ENCODE measurements around the gene NPL.

Gene NPL

DNA sequence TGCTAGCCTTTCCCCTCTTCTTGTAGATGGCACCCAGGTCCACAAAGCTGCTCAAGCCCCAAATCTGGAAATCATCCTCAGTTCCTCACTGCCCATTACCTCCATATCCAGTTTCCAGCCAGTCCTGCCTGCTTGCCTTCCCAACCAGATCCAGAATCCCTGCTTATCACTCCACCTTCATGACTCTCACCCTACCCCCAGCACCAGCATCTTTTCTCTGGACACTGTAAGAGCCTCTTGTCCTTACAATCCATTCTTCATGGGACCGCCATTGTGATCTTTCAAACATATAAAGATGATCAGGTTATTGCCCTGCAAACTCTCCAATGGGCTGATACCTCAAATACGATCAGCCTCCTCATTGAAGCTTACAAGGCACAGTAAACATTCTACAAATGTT, 23.5 kb upstream of the NPL start:
- peaks cover 4% of the 10 kb centered on the region for H3K36me3 Mint-ChIP-seq
- CTCF ChIA-PET = interaction anchor here (1.0 kb wide), 1 partner anchor 162 kb away, joined by 3 read pairs; no protein-coding TSS in a partner anchor

DNA sequence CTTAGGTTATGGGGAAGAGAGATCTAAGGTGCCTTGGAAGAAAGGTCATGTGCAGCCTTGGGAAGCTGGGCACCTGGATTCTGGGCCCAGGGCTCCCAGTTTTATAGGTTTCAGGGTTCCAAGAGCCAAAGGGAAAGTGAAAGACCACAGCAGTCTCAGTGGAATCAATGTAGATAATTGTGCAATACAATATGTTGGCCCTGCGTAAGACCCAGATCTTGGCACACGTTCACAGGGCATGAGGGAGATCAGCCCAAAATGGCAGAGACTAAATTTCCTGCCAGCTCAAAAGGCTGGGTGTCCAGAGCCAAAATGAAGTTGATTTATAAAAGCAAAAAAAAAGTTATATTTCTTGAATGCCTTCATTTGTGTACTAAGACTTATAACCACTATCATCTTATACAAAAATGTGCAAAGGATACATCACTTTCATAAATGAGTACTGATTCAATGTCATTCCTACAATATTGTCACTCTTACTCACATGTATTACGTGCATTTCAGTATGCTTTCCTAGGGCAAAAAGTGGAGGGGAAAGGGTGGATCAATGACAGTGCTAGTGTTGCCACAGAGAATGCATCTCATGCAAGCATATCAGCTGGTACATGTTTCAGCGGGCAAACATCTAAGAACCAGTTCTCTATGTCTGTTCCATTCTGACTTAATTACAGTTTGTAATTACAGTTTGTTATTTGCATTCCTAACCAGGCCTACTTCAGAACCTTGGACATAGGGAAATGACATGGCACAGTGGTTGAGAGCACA, 22.5 kb upstream of the NPL start:
- no peak for DNase-seq
- no peak overlapping the region for H3K27ac Mint-ChIP-seq
- no peak overlapping the region for H3K4me3 Mint-ChIP-seq
- H3K36me3 Mint-ChIP-seq = no peaks in the 10 kb centered on the region
- no peaks in the 10 kb centered on the region for H3K9me3 Mint-ChIP-seq
- no peaks in the 10 kb centered on the region for H3K4me1 Mint-ChIP-seq
- peaks cover 30% of the 10 kb centered on the region for H3K27me3 Mint-ChIP-seq
- CTCF ChIA-PET = interaction anchor here (0.9 kb wide), 1 partner anchor 15 kb away, joined by 3 read pairs; no protein-coding TSS in a partner anchor

More for the DNA sequence above, 23.5 kb upstream of the NPL start:
- DNase-seq = no peak
- no peak overlapping the region for H3K4me3 Mint-ChIP-seq
- H3K9me3 Mint-ChIP-seq = peaks cover 7% of the 10 kb centered on the region
- H3K4me1 Mint-ChIP-seq = peaks cover 5% of the 10 kb centered on the region
- no peak overlapping the region for H3K27ac Mint-ChIP-seq
- peaks cover 26% of the 10 kb centered on the region for H3K27me3 Mint-ChIP-seq

DNA sequence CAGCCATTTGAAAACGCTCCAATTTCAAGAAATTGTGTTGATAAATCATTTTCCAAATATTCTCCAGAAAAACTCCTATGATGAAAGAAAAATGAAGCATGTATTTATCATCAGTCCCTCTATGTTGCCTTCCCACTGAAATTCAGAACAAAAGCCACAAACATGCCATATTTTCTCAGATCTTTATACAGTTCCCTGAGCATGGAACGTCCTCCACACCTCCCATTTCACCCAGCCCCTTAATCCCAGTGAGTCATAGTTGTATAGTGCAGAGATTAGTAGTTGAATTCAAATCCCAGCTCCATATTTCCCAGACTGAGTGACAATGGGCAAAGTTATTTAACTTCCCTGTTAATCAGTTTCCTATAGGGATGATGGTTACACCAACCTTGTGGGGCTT, 20.6 kb upstream of the NPL start:
- Mint-ChIP-seq H3K4me1 (no peaks in the 10 kb centered on the region), H3K4me3 (no peak overlapping the region), H3K36me3 (no peaks in the 10 kb centered on the region), H3K27me3 (peaks cover 27% of the 10 kb centered on the region), H3K27ac (no peak overlapping the region), H3K9me3 (no peaks in the 10 kb centered on the region)
- DNase-seq = no peak
- CTCF ChIA-PET = no interaction called here

DNA sequence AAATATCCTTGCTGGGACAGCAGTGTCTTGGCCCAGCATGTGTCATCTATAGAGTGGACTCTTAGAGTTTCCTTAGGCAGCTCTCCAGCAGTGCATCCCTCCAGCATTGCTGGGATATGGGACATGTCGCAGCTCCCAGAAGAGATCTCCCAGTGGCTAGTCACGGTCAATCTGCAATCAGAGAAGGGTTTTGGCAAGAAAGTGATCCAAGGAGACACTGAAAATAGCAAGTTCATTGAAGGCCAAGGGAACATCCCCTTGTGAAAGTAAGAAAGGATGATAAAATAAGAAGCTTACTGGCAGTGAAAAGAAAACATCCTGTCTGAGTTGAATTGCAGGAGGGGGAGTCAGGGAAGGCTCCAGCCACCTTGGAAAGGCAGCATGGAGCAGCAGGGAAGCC, 19.3 kb upstream of the NPL start:
- Mint-ChIP-seq H3K4me1 (no peaks in the 10 kb centered on the region), H3K4me3 (no peak overlapping the region), H3K27me3 (peaks cover 28% of the 10 kb centered on the region), H3K9me3 (no peaks in the 10 kb centered on the region), H3K27ac (no peak overlapping the region), H3K36me3 (no peaks in the 10 kb centered on the region)
- CTCF ChIA-PET = interaction anchor here (2.5 kb wide), 1 partner anchor 12 kb away, joined by 6 read pairs; no protein-coding TSS in a partner anchor
- DNase-seq = no peak

DNA sequence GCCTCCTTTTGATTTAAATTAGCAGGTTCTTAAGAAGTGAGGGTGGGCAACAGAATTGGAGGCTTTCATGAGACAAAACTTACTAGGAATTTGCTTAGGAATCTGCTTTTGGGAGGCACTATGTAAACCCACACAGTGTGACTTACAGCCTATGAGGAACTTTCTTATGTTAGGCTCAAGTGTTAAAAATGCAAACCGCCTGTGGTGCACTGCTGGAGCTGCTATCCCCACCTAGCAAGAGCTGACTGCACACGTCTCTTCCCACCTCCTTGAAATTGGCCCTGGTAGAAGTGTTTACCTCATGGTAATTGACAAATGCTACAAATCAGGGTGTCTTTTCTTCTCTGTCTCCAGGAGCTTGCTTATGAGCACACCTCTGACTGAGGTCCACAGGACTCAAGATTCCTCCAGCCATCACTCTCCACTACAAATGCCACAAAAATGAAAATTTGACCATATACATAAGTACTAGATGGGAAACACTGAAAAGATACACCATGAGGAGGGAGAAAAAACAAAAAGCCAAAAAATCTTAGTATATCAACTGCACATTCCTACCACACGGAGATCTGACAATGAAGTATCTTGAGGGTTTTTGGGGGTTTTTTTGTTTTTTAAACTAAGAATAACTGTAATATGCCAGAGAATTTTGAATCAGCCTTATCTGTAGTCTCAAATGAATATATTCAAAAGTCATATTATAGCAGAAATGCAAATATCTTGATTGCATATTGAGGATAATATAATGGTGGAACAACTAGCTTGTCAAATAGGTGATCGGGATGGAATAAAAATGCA, 18.2 kb upstream of the NPL start:
- Mint-ChIP-seq H3K4me1 (no peaks in the 10 kb centered on the region), H3K4me3 (no peak overlapping the region), H3K36me3 (no peaks in the 10 kb centered on the region), H3K9me3 (no peaks in the 10 kb centered on the region), H3K27ac (no peak overlapping the region), H3K27me3 (peaks cover 20% of the 10 kb centered on the region)
- no peak for DNase-seq
- CTCF ChIA-PET = interaction anchor here (0.8 to 2.5 kb wide), 2 partner anchors 11 to 92 kb away, joined by 4 to 6 read pairs; no protein-coding TSS in a partner anchor

DNA sequence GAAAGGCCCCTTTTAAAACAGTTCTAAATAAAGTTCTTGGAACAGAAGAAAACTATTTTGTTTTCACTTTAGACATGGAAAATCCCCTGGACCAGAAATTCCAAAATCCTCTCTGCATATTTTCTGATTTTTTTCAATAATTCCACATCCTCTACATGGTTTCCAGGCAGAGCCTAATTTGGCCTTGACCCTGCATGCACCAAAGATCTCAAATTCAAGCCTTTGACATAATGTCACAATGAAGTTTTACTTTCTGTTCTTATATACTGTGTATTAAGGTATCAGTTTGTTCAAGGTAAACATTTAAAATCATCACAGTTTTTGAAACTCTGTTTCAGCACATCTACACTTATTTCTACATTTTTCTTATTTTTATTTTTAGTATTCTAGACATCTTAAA, 12.2 kb upstream of the NPL start:
- Mint-ChIP-seq H3K4me3 (no peak overlapping the region), H3K36me3 (no peaks in the 10 kb centered on the region), H3K27me3 (peaks cover 14% of the 10 kb centered on the region), H3K9me3 (no peaks in the 10 kb centered on the region), H3K27ac (no peak overlapping the region), H3K4me1 (peaks cover 4% of the 10 kb centered on the region)
- DNase-seq = no peak
- CTCF ChIA-PET = interaction anchor here (1.7 kb wide), 1 partner anchor 182 kb away, joined by 7 read pairs; no protein-coding TSS in a partner anchor

DNA sequence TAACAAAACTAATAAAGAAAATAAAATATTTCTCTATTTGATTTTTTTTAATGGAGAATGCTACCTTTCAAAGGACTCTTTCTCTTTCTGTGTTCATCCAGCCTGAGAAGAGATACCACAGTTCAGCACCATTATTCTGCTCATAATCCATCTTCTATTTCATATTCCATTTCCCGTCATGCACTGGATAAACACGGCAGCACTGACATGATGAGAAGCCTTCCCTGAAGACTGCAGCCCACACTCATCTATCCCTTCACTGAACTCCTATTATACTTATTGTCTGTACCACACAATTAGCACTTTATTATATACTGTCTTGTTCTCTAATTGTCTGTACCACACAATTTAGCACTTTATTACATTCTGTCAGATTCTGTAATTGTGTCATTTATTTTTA, 10.7 kb upstream of the NPL start:
- H3K27ac Mint-ChIP-seq = no peak overlapping the region
- H3K4me1 Mint-ChIP-seq = peaks cover 4% of the 10 kb centered on the region
- H3K36me3 Mint-ChIP-seq = no peaks in the 10 kb centered on the region
- DNase-seq = no peak
- no peak overlapping the region for H3K4me3 Mint-ChIP-seq
- peaks cover 17% of the 10 kb centered on the region for H3K27me3 Mint-ChIP-seq
- CTCF ChIA-PET = no interaction called here
- no peaks in the 10 kb centered on the region for H3K9me3 Mint-ChIP-seq

DNA sequence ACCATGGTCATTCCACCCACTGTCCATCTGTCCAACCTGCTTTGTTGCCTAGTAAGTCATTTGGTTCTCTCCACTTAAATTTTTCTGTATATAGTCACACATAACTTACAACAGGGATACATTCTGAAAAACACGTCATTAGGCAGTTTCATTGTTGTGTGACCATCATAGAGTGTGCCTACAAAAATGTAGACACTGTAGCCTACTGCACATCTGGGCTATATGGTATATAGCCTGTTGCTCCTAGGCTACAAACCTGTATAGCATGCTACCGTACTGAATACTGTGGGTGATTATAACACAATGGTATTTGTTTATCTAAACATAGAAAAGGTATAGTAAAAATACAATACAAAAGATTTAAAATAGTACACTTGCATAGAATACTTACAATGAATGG, 10.0 kb upstream of the NPL start:
- no peak overlapping the region for H3K4me3 Mint-ChIP-seq
- CTCF ChIA-PET = interaction anchor here (0.9 to 12.7 kb wide), 2 partner anchors 181 to 695 kb away, joined by 3 to 717 read pairs; partner anchors contain the start of genes RGS16 and RNASEL
- no peaks in the 10 kb centered on the region for H3K36me3 Mint-ChIP-seq
- peaks cover 15% of the 10 kb centered on the region for H3K27me3 Mint-ChIP-seq
- no peak overlapping the region for H3K27ac Mint-ChIP-seq
- DNase-seq = no peak
- H3K4me1 Mint-ChIP-seq = peaks cover 4% of the 10 kb centered on the region
- no peaks in the 10 kb centered on the region for H3K9me3 Mint-ChIP-seq

DNA sequence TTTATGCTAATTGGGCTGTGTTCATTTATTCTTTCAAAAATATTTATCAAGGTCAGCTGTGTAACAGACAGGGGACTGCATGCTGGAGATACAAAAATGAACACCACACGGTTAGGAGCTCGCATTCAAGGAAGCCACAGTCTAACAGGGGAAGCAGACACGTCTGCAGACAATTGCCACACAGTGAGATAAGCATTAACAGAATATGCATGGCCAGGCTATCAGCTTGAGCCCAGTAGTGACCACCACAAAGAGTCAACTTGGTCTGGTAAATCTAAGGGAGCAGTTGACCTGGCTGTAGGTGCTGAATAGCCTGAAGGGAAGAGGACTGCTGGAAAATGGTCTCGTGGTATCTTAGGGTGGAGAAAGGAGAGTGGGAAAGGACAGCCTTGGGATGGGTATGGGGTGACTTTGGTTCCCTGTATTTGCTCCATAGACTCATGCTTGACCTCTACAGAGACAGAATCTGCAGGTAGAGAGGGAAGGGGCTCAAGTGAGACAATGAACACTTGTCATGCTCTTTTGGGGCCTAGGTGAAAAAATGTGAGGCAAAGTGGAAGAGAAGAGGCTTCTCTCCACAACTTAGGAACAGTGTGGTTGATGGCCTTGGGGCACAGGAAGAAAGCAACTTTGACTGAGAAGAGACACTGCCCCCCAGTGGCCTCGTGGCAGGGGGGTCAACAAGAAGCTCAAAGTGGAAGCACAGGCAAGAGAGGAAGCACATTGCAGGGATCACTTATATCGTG, 7.6 kb upstream of the NPL start:
- peak; percentile 82 for DNase-seq
- Mint-ChIP-seq H3K4me3 (no peak overlapping the region), H3K9me3 (no peaks in the 10 kb centered on the region), H3K4me1 (peaks cover 4% of the 10 kb centered on the region), H3K27me3 (peaks cover 18% of the 10 kb centered on the region), H3K36me3 (no peaks in the 10 kb centered on the region), H3K27ac (no peak overlapping the region)
- CTCF ChIA-PET = interaction anchor here (0.6 to 12.7 kb wide), 13 partner anchors 9 to 638 kb away, joined by 3 to 717 read pairs (median 4); partner anchors contain the start of genes RGS16 and RNASEL

DNA sequence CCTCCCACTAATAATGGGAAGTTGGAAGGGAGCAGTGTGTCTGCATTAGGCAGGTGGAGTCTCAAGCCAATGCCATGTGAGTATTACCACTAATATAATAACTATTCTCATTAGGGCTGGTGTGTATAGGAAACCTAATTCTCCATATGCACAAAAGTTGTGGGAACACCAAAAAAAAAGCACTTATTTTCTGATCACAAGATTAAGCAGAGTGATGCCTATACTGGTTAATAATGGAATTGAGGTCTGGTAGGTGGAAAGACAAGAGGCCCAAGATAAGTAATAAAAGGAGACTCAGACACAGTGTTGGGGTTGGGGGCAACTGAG, 7.0 kb upstream of the NPL start:
- Mint-ChIP-seq H3K4me1 (peaks cover 4% of the 10 kb centered on the region), H3K36me3 (no peaks in the 10 kb centered on the region), H3K27ac (no peak overlapping the region), H3K4me3 (no peak overlapping the region), H3K9me3 (no peaks in the 10 kb centered on the region), H3K27me3 (peaks cover 21% of the 10 kb centered on the region)
- CTCF ChIA-PET = interaction anchor here (0.7 to 12.7 kb wide), 13 partner anchors 9 to 639 kb away, joined by 3 to 717 read pairs (median 4); partner anchors contain the start of genes RGS16 and RNASEL
- DNase-seq = no peak

DNA sequence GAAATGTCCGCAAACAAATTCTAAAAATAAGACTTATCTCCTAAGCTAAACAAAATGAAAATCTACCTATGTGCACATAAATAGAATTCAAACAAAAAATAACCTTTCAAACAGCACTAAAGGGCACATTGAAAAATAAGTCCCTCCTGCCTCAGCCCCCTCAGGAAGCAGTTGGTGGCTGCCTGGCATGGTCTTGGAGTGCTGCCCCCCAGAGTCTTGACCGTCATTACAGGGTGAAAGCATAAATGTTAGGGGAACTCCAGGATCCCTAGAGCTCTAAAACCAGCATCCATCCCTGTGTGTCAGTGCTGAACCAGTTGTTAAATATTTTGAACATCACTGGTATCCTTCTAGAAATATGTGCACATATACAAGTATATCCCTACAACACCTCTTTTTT, 6.5 kb upstream of the NPL start:
- H3K4me1 Mint-ChIP-seq = peaks cover 4% of the 10 kb centered on the region
- no peak for DNase-seq
- no peak overlapping the region for H3K4me3 Mint-ChIP-seq
- H3K36me3 Mint-ChIP-seq = no peaks in the 10 kb centered on the region
- peaks cover 26% of the 10 kb centered on the region for H3K27me3 Mint-ChIP-seq
- H3K9me3 Mint-ChIP-seq = no peaks in the 10 kb centered on the region
- no peak overlapping the region for H3K27ac Mint-ChIP-seq
- CTCF ChIA-PET = interaction anchor here (0.7 to 12.7 kb wide), 10 partner anchors 8 to 1317 kb away, joined by 3 to 717 read pairs (median 5); partner anchors contain the start of genes RGS16 and RNASEL

DNA sequence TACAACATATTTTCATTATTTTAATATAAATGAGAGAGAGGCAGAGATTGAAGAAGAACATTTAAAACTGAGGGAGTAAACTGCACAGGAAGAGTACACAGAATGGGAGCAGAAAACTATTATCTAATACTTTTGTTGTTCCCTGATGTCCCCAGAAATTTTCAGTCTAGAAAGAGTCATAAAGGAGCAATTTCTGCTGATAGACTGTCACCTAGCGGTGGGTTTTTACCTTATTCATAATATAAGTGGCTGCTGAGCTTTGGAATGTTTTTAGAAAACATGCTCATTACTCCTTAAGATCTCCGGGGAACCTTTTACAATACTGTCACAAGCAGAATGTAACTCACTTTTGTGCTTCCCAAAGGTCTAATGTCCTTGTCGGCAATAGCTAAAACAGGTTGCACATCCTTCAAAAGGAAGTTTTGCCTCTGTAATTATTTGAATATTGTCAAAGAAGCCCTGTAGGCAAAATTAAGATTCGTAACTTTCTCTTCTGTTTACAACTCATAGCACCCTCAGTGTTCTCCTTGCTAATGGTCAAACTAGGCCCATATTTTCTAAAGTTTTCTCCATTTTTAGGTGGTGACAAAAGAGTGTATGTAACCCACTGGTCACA, 4.9 kb upstream of the NPL start:
- no peak for DNase-seq
- CTCF ChIA-PET = interaction anchor here (0.8 to 12.7 kb wide), 10 partner anchors 106 to 389 kb away, joined by 3 to 717 read pairs (median 4); partner anchors contain the start of genes RGS16 and RNASEL
- no peak overlapping the region for H3K27ac Mint-ChIP-seq
- H3K27me3 Mint-ChIP-seq = peaks cover 36% of the 10 kb centered on the region
- H3K36me3 Mint-ChIP-seq = no peaks in the 10 kb centered on the region
- no peaks in the 10 kb centered on the region for H3K9me3 Mint-ChIP-seq
- peaks cover 9% of the 10 kb centered on the region for H3K4me1 Mint-ChIP-seq
- no peak overlapping the region for H3K4me3 Mint-ChIP-seq

DNA sequence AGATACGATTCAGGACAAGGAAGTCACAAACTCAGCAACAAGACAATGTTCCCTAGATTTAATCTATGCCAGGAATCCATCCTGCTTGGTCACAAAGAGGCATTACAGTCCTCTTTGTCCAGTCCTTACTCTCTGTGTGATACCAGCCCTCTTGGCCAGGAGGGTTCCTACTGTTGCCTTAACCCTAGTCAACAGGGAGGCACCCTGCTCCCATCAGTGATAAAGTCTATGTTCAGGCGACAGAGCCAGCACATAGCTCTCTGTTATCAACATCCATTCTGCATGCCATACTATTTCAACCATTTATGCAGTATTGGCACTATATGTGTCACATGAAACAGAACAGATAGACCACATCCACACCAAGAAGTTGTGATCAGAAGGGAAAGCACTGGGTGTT, 4.4 kb upstream of the NPL start:
- H3K4me3 Mint-ChIP-seq = no peak overlapping the region

More for the DNA sequence above, 4.4 kb upstream of the NPL start:
- peaks cover 38% of the 10 kb centered on the region for H3K27me3 Mint-ChIP-seq
- H3K9me3 Mint-ChIP-seq = no peaks in the 10 kb centered on the region
- H3K36me3 Mint-ChIP-seq = no peaks in the 10 kb centered on the region
- DNase-seq = no peak
- H3K27ac Mint-ChIP-seq = no peak overlapping the region
- CTCF ChIA-PET = interaction anchor here (0.8 to 12.7 kb wide), 9 partner anchors 107 to 642 kb away, joined by 3 to 717 read pairs (median 3); partner anchors contain the start of genes RGS16 and RNASEL
- H3K4me1 Mint-ChIP-seq = peaks cover 14% of the 10 kb centered on the region

Data from activated naive CD4-positive, alpha-beta T cell treated with anti-CD3 and anti-CD28 coated beads, Interleukin-2, amount 10 ng/mL, durations not matched to agents 7 days and 5 days (primary cell).